Activated CD4-positive, alpha-beta memory T cell treated with anti-CD3 and anti-CD28 coated beads for 36 hours (primary cell): ENCODE measurements around the gene ZNF276. TPM values are rescaled to one million over a fixed set of nuclear protein-coding genes. Genes with fewer than 3 reads are reported as not detected.

Source experiments
- CTCF ChIA-PET: fragments of 350-600 bp; sonication (Branson Sonifier 250); formaldehyde crosslinking; loops from one replicate; lab custom pipeline; 2021; ENCODE audit warnings: antibody characterized with exemption, inconsistent platforms; lab: Charles Lee
- POLR2A ChIA-PET: fragments of 350-600 bp; sonication (Branson Sonifier 250); formaldehyde crosslinking; loops from one replicate; lab custom pipeline; 2021; ENCODE audit warnings: antibody characterized with exemption; lab: Charles Lee
- DNase-seq: peaks from one replicate; pipeline ENCODE4 v3.0.0-alpha.2; 2020
- H3K27ac Mint-ChIP-seq: one replicate; pipeline ENCODE4 v1.8.0; 2021; ENCODE audit warnings: mixed read lengths
- H3K27me3 Mint-ChIP-seq: one replicate; pipeline ENCODE4 v1.8.0; 2021; ENCODE audit warnings: mixed read lengths
- H3K36me3 Mint-ChIP-seq: one replicate; pipeline ENCODE4 v1.8.0; 2021; ENCODE audit warnings: mixed read lengths
- H3K4me1 Mint-ChIP-seq: one replicate; pipeline ENCODE4 v1.8.0; 2021; ENCODE audit warnings: low read depth, mixed read lengths
- H3K4me3 Mint-ChIP-seq: one replicate; pipeline ENCODE4 v1.8.0; 2021; ENCODE audit warnings: mild to moderate bottlenecking, mixed read lengths
- H3K9me3 Mint-ChIP-seq: one replicate; pipeline ENCODE4 v1.8.0; 2021; ENCODE audit warnings: mixed read lengths
- intact Hi-C: fragments of 100-400 bp; cut with micrococcal nuclease; formaldehyde crosslinking; loops from one replicate; pipeline ENCODE4 v1.15.1; 2023
- total RNA-seq, 2 experiments: library from RNA; stranded (reverse); gene quantifications; one replicate each; pipeline ENCODE4 v1.2.3, GENCODE V29; 2021

Gene ZNF276
- total RNA-seq, 2 experiments from 2014 or later, result 22.1 to 25.6 TPM

- ChIA-PET POLR2A (interaction anchor here (1.1 kb wide), 1 partner anchor 9 kb away, joined by 3 read pairs; no protein-coding TSS in a partner anchor), CTCF (interaction anchor here (1.3 kb wide), 1 partner anchor 27 kb away, joined by 3 read pairs; no protein-coding TSS in a partner anchor)
- H3K27ac Mint-ChIP-seq, result peak overlapping the region; percentile 42
- DNase-seq, result no peak
- H3K9me3 Mint-ChIP-seq, result no peaks in the 10 kb centered on the region
- H3K4me1 Mint-ChIP-seq, result peaks cover 34% of the 10 kb centered on the region
- H3K36me3 Mint-ChIP-seq, result peaks cover 56% of the 10 kb centered on the region
- H3K27me3 Mint-ChIP-seq, result no peaks in the 10 kb centered on the region
- intact Hi-C loops, result no loop called here
- H3K4me3 Mint-ChIP-seq, result no peak overlapping the region
Observed at GRCh38 chr16:89732918-89733242, 11.5 kb downstream of the ZNF276 start.

DNA sequence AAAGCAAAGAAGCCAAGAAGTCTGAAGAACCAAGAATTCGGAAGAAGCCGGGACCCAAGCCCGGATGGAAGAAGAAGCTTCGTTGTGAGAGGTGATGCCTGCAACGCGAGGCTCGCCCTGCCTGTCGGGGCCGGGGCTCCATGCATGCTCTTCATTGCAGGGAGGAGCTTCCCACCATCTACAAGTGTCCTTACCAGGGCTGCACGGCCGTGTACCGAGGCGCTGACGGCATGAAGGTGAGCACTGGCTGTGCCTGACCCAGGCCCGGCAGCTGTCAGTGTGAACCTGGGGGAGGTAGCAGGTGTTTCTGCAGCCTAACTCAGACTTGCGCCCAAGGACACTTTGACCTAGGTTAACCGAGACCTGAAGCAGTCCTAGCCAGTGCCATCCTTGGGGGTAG lies 12.0 kb downstream of the ZNF276 start:
- H3K27ac Mint-ChIP-seq, result no peak overlapping the region
- H3K4me1 Mint-ChIP-seq, result peaks cover 34% of the 10 kb centered on the region
- H3K27me3 Mint-ChIP-seq, result no peaks in the 10 kb centered on the region
- H3K36me3 Mint-ChIP-seq, result peaks cover 58% of the 10 kb centered on the region
- intact Hi-C loops, result no loop called here
- CTCF ChIA-PET, result interaction anchor here (1.3 kb wide), 1 partner anchor 27 kb away, joined by 3 read pairs; no protein-coding TSS in a partner anchor
- no peaks in the 10 kb centered on the region for H3K9me3 Mint-ChIP-seq
- no peak for DNase-seq
- no peak overlapping the region for H3K4me3 Mint-ChIP-seq
- POLR2A ChIA-PET, result interaction anchor here (1.1 kb wide), 1 partner anchor 9 kb away, joined by 3 read pairs; no protein-coding TSS in a partner anchor

DNA sequence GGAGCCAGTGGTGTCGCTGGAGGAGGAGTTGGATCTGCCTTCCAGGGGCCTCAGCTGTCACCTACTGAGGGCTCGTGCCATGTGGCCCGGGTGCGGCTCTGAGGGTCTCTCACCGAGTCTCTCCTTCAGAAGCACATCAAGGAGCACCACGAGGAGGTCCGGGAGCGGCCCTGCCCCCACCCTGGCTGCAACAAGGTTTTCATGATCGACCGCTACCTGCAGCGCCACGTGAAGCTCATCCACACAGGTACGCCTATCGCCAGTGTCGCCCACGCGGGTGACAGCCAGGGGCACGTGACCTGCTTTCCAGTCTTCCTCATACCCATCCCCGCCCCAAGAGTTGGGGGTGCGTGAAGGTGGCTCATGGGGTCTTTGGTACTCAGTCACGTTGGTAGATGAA lies 12.5 kb downstream of the ZNF276 start:
- CTCF ChIA-PET, result interaction anchor here (1.3 kb wide), 1 partner anchor 28 kb away, joined by 3 read pairs; no protein-coding TSS in a partner anchor

DNA sequence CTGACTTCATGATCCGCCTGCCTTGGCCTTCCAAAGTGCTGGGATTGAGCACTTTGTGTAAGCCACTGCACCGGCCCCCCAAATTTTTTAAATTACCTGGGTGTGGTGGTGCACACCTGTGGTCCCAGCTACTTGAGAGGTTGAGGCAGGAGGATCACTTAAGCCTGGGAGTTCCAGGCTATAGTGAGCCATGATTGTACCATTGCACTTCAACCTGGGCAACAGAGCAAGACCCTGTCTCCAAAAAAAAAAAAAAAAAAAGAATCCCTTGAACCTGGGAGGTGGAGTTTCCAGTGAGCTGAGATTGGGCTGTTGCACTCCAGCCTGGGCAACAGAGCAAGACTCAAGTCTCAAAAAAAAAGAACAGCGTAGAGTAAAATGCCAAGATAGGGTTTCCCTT lies 15.2 kb downstream of the ZNF276 start:
- Mint-ChIP-seq H3K4me3 (no peak overlapping the region), H3K27ac (no peak overlapping the region), H3K36me3 (peaks cover 73% of the 10 kb centered on the region), H3K27me3 (no peaks in the 10 kb centered on the region), H3K9me3 (no peaks in the 10 kb centered on the region), H3K4me1 (peaks cover 29% of the 10 kb centered on the region)
- intact Hi-C loops, result loop anchor here (2.0 to 5.0 kb wide), 2 partner anchors 14 to 34 kb away; partner anchors contain the start of gene SPATA2L
- POLR2A ChIA-PET, result interaction anchor here (0.6 to 1.2 kb wide), 2 partner anchors 12 to 107 kb away, joined by 3 to 5 read pairs; no protein-coding TSS in a partner anchor
- no peak for DNase-seq
- CTCF ChIA-PET, result interaction anchor here (1.3 to 1.9 kb wide), 3 partner anchors 31 to 124 kb away, joined by 6 to 11 read pairs (median 8); no protein-coding TSS in a partner anchor

More for the DNA sequence above, 12.5 kb downstream of the ZNF276 start:
- no peak for DNase-seq
- H3K4me3 Mint-ChIP-seq, result no peak overlapping the region
- H3K36me3 Mint-ChIP-seq, result peaks cover 62% of the 10 kb centered on the region
- peaks cover 34% of the 10 kb centered on the region for H3K4me1 Mint-ChIP-seq
- no peaks in the 10 kb centered on the region for H3K27me3 Mint-ChIP-seq
- H3K27ac Mint-ChIP-seq, result no peak overlapping the region
- POLR2A ChIA-PET, result interaction anchor here (1.1 kb wide), 1 partner anchor 10 kb away, joined by 3 read pairs; no protein-coding TSS in a partner anchor
- intact Hi-C loops, result no loop called here
- no peaks in the 10 kb centered on the region for H3K9me3 Mint-ChIP-seq

- intact Hi-C loops, result loop anchor here (2.0 to 5.0 kb wide), 2 partner anchors 15 to 35 kb away; partner anchors contain the start of gene SPATA2L
- peaks cover 66% of the 10 kb centered on the region for H3K36me3 Mint-ChIP-seq
- H3K9me3 Mint-ChIP-seq, result no peaks in the 10 kb centered on the region
- H3K4me3 Mint-ChIP-seq, result peak overlapping the region; percentile 32
- CTCF ChIA-PET, result interaction anchor here (1.3 to 1.9 kb wide), 3 partner anchors 32 to 123 kb away, joined by 6 to 11 read pairs (median 8); no protein-coding TSS in a partner anchor
- POLR2A ChIA-PET, result interaction anchor here (0.6 to 1.2 kb wide), 3 partner anchors 13 to 106 kb away, joined by 3 to 5 read pairs (median 3); no protein-coding TSS in a partner anchor
- H3K4me1 Mint-ChIP-seq, result peaks cover 20% of the 10 kb centered on the region
- peak overlapping the region; percentile 45 for H3K27ac Mint-ChIP-seq
- H3K27me3 Mint-ChIP-seq, result no peaks in the 10 kb centered on the region
- peak; percentile 65 for DNase-seq
Observed at GRCh38 chr16:89737341-89738071, 16.2 kb downstream of the ZNF276 start.

GRCh38 chr16:89738072-89738377 lies 16.7 kb downstream of the ZNF276 start:
- H3K27ac Mint-ChIP-seq, result no peak overlapping the region

DNA sequence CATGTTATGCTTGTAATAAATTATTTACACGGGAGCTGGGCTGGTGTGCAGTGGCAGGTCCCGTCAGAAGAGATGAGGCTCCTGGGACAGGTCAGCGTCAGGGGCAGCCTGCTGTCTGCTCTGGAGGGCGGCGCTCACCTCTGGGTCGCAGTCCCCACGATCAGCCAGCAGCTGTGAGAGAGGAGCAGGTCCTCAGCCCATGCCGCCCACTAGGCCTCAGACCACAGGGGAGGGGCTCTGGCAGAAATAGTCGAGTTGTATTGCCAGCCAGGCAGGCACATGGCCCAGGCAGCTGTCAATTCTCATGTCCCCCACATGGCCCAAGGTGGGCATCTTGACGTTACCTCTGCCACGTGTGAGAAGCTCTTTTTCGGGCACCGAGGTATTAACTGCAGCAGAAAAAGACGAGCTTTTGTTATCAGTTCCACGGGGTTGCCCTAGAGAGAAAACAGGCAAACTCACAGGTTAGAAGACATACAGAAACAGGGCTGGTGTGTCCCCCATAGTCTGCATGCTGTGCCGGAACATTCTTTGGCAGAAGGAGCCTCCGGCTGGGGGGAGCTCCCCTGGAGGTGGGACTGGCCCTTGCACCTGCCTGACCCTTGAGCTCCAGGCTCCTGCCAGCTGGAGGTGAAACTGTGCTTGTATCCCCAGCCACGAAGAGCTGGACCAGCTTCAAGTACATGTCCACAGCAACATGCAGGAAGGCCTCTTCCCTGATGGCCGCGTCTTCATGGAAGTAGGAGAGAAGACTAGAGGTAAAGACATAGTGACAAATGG lies 17.4 kb downstream of the ZNF276 start:
- H3K27me3 Mint-ChIP-seq, result no peaks in the 10 kb centered on the region
- intact Hi-C loops, result loop anchor here (5.0 kb wide), 1 partner anchor 36 kb away; the partner anchor contains the start of gene SPATA2L
- no peak overlapping the region for H3K4me3 Mint-ChIP-seq
- peaks cover 62% of the 10 kb centered on the region for H3K36me3 Mint-ChIP-seq
- DNase-seq, result no peak
- peak overlapping the region; percentile 49 for H3K27ac Mint-ChIP-seq
- ChIA-PET CTCF (interaction anchor here (0.8 to 2.0 kb wide), 5 partner anchors 33 to 122 kb away, joined by 4 to 10 read pairs (median 6); no protein-coding TSS in a partner anchor), POLR2A (no interaction called here)
- no peaks in the 10 kb centered on the region for H3K9me3 Mint-ChIP-seq
- H3K4me1 Mint-ChIP-seq, result peaks cover 23% of the 10 kb centered on the region

More at GRCh38 chr16:89738072-89738377, 16.7 kb downstream of the ZNF276 start:
- no peak for DNase-seq
- Mint-ChIP-seq H3K27me3 (no peaks in the 10 kb centered on the region), H3K36me3 (peaks cover 65% of the 10 kb centered on the region), H3K9me3 (no peaks in the 10 kb centered on the region), H3K4me3 (no peak overlapping the region), H3K4me1 (peaks cover 20% of the 10 kb centered on the region)
- ChIA-PET CTCF (interaction anchor here (1.6 to 1.9 kb wide), 2 partner anchors 38 to 123 kb away, joined by 6 to 8 read pairs; no protein-coding TSS in a partner anchor), POLR2A (no interaction called here)
- intact Hi-C loops, result loop anchor here (5.0 kb wide), 1 partner anchor 36 kb away; the partner anchor contains the start of gene SPATA2L

DNA sequence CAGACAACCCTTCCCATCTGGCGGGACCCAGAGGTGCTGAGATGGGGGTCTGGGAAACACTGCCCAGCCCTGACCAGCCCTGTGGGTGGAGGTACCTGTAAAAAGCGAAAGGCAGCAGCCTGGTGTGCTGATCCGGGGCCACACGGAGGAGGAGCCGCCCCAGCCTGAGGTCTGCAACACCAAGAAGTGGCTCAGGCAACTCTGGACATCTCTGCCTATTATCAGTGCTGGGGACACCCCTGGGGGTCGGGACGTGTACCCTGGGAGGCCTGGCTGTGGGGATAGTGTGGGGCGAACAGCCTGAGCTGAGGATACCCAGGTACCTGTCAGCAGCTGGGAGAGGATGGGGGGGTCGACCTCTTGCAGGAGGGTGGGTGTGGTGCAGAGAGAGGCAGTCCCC lies 18.0 kb downstream of the ZNF276 start:
- Mint-ChIP-seq H3K4me1 (peaks cover 23% of the 10 kb centered on the region), H3K9me3 (no peaks in the 10 kb centered on the region), H3K27me3 (no peaks in the 10 kb centered on the region), H3K27ac (peak overlapping the region; percentile 49), H3K36me3 (peaks cover 61% of the 10 kb centered on the region), H3K4me3 (no peak overlapping the region)
- CTCF ChIA-PET, result interaction anchor here (0.9 to 2.0 kb wide), 2 partner anchors 33 to 39 kb away, joined by 4 to 10 read pairs; no protein-coding TSS in a partner anchor
- POLR2A ChIA-PET, result no interaction called here
- intact Hi-C loops, result loop anchor here (5.0 kb wide), 1 partner anchor 37 kb away; the partner anchor contains the start of gene SPATA2L
- DNase-seq, result no peak

GRCh38 chr16:89741342-89742014 lies 20.1 kb downstream of the ZNF276 start:
- peak overlapping the region; percentile 5 for H3K27ac Mint-ChIP-seq
- H3K36me3 Mint-ChIP-seq, result peaks cover 53% of the 10 kb centered on the region
- no peaks in the 10 kb centered on the region for H3K27me3 Mint-ChIP-seq
- ChIA-PET POLR2A (no interaction called here), CTCF (interaction anchor here (0.9 to 3.3 kb wide), 3 partner anchors 36 to 119 kb away, joined by 3 to 11 read pairs (median 6); no protein-coding TSS in a partner anchor)
- no peak for DNase-seq
- intact Hi-C loops, result no loop called here
- H3K4me3 Mint-ChIP-seq, result no peak overlapping the region
- H3K9me3 Mint-ChIP-seq, result no peaks in the 10 kb centered on the region
- H3K4me1 Mint-ChIP-seq, result peaks cover 20% of the 10 kb centered on the region

- peak overlapping the region; percentile 25 for H3K27ac Mint-ChIP-seq
- DNase-seq, result no peak
- H3K4me1 Mint-ChIP-seq, result peaks cover 8% of the 10 kb centered on the region
- H3K36me3 Mint-ChIP-seq, result peaks cover 53% of the 10 kb centered on the region
- CTCF ChIA-PET, result interaction anchor here (0.5 to 3.3 kb wide), 3 partner anchors 16 to 37 kb away, joined by 3 to 11 read pairs (median 3); no protein-coding TSS in a partner anchor
- H3K4me3 Mint-ChIP-seq, result no peak overlapping the region
- H3K9me3 Mint-ChIP-seq, result no peaks in the 10 kb centered on the region
- POLR2A ChIA-PET, result no interaction called here
- intact Hi-C loops, result no loop called here
- H3K27me3 Mint-ChIP-seq, result no peaks in the 10 kb centered on the region
Observed at GRCh38 chr16:89742948-89743347, 21.6 kb downstream of the ZNF276 start.

DNA sequence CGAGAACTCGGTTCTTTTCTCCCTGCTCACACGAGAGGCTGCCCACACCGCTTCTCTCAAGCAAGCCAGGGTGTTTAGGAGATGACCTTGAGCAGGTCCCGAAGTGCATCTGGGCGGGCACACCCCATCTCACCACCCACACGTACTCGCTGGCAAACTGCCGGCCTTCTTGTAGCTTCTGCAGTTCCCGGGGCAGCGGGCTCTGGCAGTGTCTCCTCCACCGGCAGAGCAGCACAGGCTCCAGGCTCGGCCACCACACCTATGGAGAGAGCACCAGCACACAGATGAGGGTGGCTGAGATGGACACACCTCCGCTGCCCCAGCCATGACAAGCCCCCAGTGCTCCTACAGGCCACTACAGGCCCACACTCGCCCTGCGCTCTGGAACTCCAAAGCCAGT lies 23.5 kb downstream of the ZNF276 start:
- H3K36me3 Mint-ChIP-seq, result peaks cover 48% of the 10 kb centered on the region
- DNase-seq, result no peak
- no peaks in the 10 kb centered on the region for H3K9me3 Mint-ChIP-seq
- ChIA-PET POLR2A (no interaction called here), CTCF (no interaction called here)
- H3K4me1 Mint-ChIP-seq, result peaks cover 8% of the 10 kb centered on the region
- no peaks in the 10 kb centered on the region for H3K27me3 Mint-ChIP-seq
- no peak overlapping the region for H3K27ac Mint-ChIP-seq
- H3K4me3 Mint-ChIP-seq, result no peak overlapping the region
- intact Hi-C loops, result no loop called here
